IPS-20b (cell line): ENCODE measurements around the gene ESPN.
"Not testable (repeated sequence)": the region's sequence is repeated elsewhere in the genome, so short reads cannot be mapped to it uniquely, and the experiment has no call there.

Experiments used
- H3K27ac ChIP-seq: one replicate; pipeline ENCODE4 v1.5.1; 2013; ENCODE audit warnings: low read length
- H3K27me3 ChIP-seq: 2 replicates; pipeline ENCODE4 v1.6.1; 2013; ENCODE audit warnings: mild to moderate bottlenecking, low read length, inconsistent platforms; ENCODE audit not compliant: insufficient read depth
- H3K36me3 ChIP-seq: 2 replicates; pipeline ENCODE4 v1.6.1; 2013; ENCODE audit warnings: low read depth, mild to moderate bottlenecking, inconsistent platforms, low read length, moderate library complexity; ENCODE audit not compliant: insufficient read depth
- H3K4me1 ChIP-seq: 2 replicates; pipeline ENCODE4 v1.6.1; 2013; ENCODE audit warnings: mild to moderate bottlenecking, control low read depth, inconsistent platforms, low read length, moderate library complexity; ENCODE audit not compliant: insufficient read depth
- H3K4me3 ChIP-seq: 2 replicates; pipeline ENCODE4 v1.5.1; 2013; ENCODE audit warnings: mild to moderate bottlenecking, low read length, inconsistent platforms
- H3K9ac ChIP-seq: 2 replicates; pipeline ENCODE4 v1.6.1; 2013; ENCODE audit warnings: low read depth, mild to moderate bottlenecking, inconsistent platforms, low read length, moderate library complexity
- H3K9me3 ChIP-seq: 2 replicates; pipeline ENCODE4 v1.6.1; 2013; ENCODE audit warnings: mild to moderate bottlenecking, low read depth, low read length, inconsistent platforms; ENCODE audit not compliant: insufficient read depth

ESPN gene

GRCh38 chr1:6446665-6447015 lies 22.1 kb downstream of the ESPN start:
- Histone ChIP-seq H3K4me1 (peaks cover 8% of the 10 kb centered on the region; the same call in 1 of the 2 replicates), H3K9me3 (no peaks in the 10 kb centered on the region), H3K4me3 (peak overlapping the region; percentile 64; the same call in 1 of the 2 replicates), H3K27ac (peak overlapping the region; percentile 24), H3K9ac (peak overlapping the region; percentile 61; the same call in 1 of the 2 replicates), H3K36me3 (no peaks in the 10 kb centered on the region), H3K27me3 (peaks cover 39% of the 10 kb centered on the region)

DNA sequence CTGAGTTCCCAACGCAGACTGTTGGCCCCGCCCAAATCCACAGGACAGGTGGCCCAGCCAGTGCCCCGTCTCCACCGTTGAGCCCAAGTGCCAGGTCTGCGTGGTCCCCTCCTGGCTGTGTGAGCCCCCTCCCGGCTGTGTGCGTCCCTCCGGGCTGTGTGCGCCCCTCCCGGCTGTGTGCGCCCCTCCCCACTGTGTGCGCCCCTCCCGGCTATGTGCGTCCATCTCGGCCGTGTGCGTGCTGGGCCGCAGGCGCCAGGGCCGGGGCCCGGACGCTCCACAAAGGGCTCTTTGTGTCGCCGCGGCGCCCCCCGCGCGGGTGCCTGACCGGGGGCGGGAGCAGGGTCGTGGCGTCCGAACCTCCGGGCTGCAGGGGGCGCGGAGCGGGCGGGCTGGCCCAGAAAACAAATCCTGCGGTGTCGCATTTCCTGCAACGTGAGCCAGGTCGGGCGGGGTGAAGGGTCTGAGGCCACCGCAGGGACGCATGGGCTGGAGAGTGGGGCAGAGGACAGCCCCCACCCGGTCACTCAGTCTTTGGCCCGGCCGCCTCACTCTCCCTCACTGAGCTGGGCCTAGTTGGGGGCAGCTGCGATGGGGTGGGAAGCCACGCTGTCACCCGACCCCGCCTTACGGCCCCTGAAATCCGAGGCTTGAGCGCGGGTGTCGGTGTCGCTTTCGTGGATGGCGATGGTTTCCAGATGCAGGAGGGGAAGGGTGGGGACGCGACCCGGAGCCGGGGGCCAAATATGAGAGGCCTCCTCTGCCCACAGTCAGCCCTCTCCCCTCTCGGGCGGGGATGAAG lies 22.6 kb downstream of the ESPN start:
- Histone ChIP-seq H3K4me1 (peaks cover 8% of the 10 kb centered on the region; the same call in 1 of the 2 replicates), H3K27me3 (peaks cover 34% of the 10 kb centered on the region), H3K4me3 (peak overlapping the region; percentile 64), H3K27ac (peak overlapping the region; percentile 24), H3K9ac (peak overlapping the region; percentile 61; the same call in 1 of the 2 replicates), H3K9me3 (no peaks in the 10 kb centered on the region), H3K36me3 (no peaks in the 10 kb centered on the region)

DNA sequence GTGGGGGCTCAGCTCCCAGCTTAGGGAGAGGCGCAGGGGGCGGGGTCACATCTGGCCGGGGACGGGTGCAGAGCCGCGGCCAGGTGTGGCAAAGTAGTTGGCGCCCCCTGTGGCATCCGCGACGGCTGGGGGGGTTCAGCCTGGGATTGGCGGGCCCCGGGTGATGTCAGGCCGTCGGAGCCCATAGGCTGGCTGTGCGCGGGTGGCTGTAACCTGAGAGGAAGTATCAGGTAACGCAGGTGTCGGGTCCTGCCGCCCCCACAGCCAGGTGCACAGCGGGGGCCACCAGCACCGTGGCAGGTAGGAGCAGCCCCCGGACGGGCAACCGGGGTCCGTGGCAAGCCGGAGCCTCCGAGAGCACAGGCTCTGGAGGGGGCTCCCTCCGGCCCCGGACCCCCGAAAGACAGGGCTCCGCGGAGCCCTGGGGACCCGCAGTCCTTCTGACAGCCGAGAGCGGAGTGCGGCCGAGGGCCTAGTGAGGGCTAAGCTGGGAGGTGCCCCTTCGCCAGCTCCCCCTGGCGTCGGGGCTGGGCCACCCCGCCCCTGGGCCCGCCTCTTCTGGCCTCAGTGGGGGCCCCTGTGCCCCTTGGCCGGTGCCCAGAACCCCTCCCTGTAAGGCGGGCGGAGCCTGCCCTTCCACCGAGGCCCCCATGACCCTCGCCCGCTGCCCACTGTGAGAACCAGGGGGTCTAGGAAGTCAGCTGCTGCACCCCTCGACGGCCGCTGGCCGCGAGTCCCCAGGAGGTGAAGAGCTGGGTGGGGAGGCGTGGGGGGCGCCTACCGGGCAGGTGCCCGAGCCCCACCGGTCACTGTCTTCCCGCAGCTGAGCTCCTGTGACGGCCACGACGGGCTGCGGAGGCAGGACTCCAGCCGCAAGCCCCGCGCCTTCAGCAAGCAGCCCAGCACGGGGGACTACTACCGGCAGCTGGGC lies 23.5 kb downstream of the ESPN start:
- Histone ChIP-seq H3K27ac (no peak overlapping the region), H3K4me3 (peak overlapping the region; percentile 64; the same call in 1 of the 2 replicates), H3K9ac (peak overlapping the region; percentile 61; the same call in 1 of the 2 replicates), H3K27me3 (peaks cover 43% of the 10 kb centered on the region), H3K36me3 (no peaks in the 10 kb centered on the region), H3K9me3 (no peaks in the 10 kb centered on the region), H3K4me1 (peaks cover 8% of the 10 kb centered on the region; the same call in 1 of the 2 replicates)

- Histone ChIP-seq H3K27me3 (peaks cover 52% of the 10 kb centered on the region), H3K9me3 (no peaks in the 10 kb centered on the region), H3K36me3 (no peaks in the 10 kb centered on the region), H3K4me1 (peaks cover 8% of the 10 kb centered on the region; the same call in 1 of the 2 replicates), H3K27ac (no peak overlapping the region), H3K4me3 (peak overlapping the region; percentile 42; the same call in 1 of the 2 replicates), H3K9ac (no peak overlapping the region)
Observed at GRCh38 chr1:6448749-6449631, 24.4 kb downstream of the ESPN start.

GRCh38 chr1:6450005-6450450 lies 25.5 kb downstream of the ESPN start:
- no peaks in the 10 kb centered on the region for H3K36me3 ChIP-seq
- H3K9me3 ChIP-seq = no peaks in the 10 kb centered on the region
- peaks cover 62% of the 10 kb centered on the region for H3K27me3 ChIP-seq
- H3K4me1 ChIP-seq = peaks cover 8% of the 10 kb centered on the region; the same call in 1 of the 2 replicates
- H3K27ac ChIP-seq = no peak overlapping the region
- no peak overlapping the region for H3K9ac ChIP-seq
- H3K4me3 ChIP-seq = no peak overlapping the region

- not testable (repeated sequence) for H3K27ac ChIP-seq, H3K4me1 ChIP-seq, H3K4me3 ChIP-seq, H3K36me3 ChIP-seq, H3K9me3 ChIP-seq, H3K9ac ChIP-seq
- H3K27me3 ChIP-seq = peaks cover 67% of the 10 kb centered on the region
Observed at GRCh38 chr1:6450486-6450885, 25.9 kb downstream of the ESPN start.

- Histone ChIP-seq H3K4me1 (peaks cover 8% of the 10 kb centered on the region; the same call in 1 of the 2 replicates), H3K27me3 (peaks cover 71% of the 10 kb centered on the region), H3K36me3 (no peaks in the 10 kb centered on the region), H3K9ac (no peak overlapping the region), H3K4me3 (no peak overlapping the region), H3K9me3 (no peaks in the 10 kb centered on the region), H3K27ac (no peak overlapping the region)
Observed at GRCh38 chr1:6450943-6451373, 26.4 kb downstream of the ESPN start.

GRCh38 chr1:6453895-6454855 lies 29.6 kb downstream of the ESPN start:
- H3K27me3 ChIP-seq = peaks cover 63% of the 10 kb centered on the region
- not testable (repeated sequence) for H3K4me1 ChIP-seq, H3K36me3 ChIP-seq, H3K27ac ChIP-seq, H3K4me3 ChIP-seq, H3K9ac ChIP-seq, H3K9me3 ChIP-seq

DNA sequence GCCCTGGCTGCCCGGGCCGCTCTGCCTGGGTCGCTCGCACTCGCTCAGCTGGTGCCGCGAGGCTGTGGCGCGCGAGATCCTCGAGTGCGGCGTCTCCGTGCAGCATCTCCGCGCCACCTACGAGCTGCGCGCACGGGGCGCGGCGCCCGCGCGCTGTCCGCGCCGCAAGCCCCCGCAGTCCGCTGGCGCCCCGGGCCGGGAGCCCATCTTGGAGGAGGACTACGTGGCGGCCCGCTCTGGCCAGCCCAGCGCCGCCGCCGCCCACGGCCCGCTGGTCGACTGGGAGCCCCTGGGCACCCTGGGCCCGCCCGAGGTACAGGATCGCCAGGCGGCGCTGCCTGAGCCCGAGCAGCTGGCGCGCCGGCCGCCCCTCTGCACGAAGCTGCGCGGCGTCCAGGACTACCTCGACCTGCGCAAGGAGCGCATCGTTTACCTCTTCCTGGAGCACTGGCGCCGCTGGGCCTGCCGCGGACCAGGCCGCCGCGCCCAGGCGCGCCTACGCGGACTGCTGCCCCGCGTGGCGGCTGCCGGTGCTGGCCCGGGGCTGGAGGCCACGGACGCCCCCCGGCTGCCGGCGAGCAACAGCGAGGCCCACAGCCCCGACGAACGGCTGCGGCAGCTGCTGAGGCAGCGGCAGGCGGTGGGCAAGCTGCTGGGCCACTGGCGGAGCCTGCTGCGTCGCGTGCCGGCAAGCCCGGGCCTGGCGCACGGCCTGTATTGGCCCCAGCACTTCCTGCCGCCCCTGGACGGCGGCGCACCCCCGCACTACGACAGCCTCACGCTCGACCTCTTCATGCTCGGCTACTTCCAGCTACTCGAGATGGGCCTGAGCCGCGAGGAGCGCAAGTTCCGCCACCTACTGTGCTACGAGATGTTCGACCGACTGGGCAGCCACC lies 30.5 kb downstream of the ESPN start:
- Histone ChIP-seq H3K27ac (no peak overlapping the region), H3K9me3 (no peaks in the 10 kb centered on the region), H3K4me1 (no peaks in the 10 kb centered on the region), H3K36me3 (no peaks in the 10 kb centered on the region), H3K9ac (no peak overlapping the region), H3K4me3 (no peak overlapping the region; the same call in 1 of the 2 replicates), H3K27me3 (peaks cover 54% of the 10 kb centered on the region)
